CD14-positive monocyte (primary cell): Measurements from ENCODE around the gene DPH5. TPM values are rescaled to one million over a fixed set of nuclear protein-coding genes. Genes with fewer than 3 reads are reported as not detected.

Source experiments
- DNase-seq, 3 donors: peaks; one replicate each; pipeline ENCODE4 v3.0.0-alpha.2; 2011 to 2022
- H2AFZ ChIP-seq: 2 replicates; pipeline ENCODE4 v1.6.0; 2012; ENCODE audit warnings: mild to moderate bottlenecking, low read depth, low read length, inconsistent platforms; ENCODE audit not compliant: insufficient read depth, poor library complexity, severe bottlenecking
- H3K27ac ChIP-seq, 2 donors: 1 replicate in 1 of 2; 2 replicates in 1 of 2; pipeline ENCODE4 v1.5.1; 2012 to 2013; ENCODE audit warnings: low read length in 2 of 2, control low read depth in 1 of 2, inconsistent platforms in 1 of 2, low read depth in 1 of 2, mild to moderate bottlenecking in 1 of 2
- H3K27me3 ChIP-seq, 2 donors: one replicate each; pipeline versions ENCODE4 v1.6.0 to v1.6.1; 2011 to 2013; ENCODE audit warnings: low read length in 2 of 2; ENCODE audit not compliant: control insufficient read depth in 2 of 2, insufficient read depth in 2 of 2
- H3K36me3 ChIP-seq, 2 donors: replicated peaks in 1 of 2; 1 replicate in 1 of 2; 2 replicates in 1 of 2; pipeline versions ENCODE4 v1.5.1 to v1.6.1; 2012 to 2013; ENCODE audit warnings: low read length in 2 of 2, control low read depth in 1 of 2, inconsistent platforms in 1 of 2, mild to moderate bottlenecking in 1 of 2; ENCODE audit not compliant: insufficient read depth in 2 of 2, control insufficient read depth in 1 of 2
- H3K4me1 ChIP-seq, 2 donors: 1 replicate in 1 of 2; 2 replicates in 1 of 2; pipeline versions ENCODE4 v1.5.1 to v1.6.1; 2012 to 2013; ENCODE audit warnings: low read length in 2 of 2, control low read depth in 1 of 2, inconsistent platforms in 1 of 2, mild to moderate bottlenecking in 1 of 2, moderate library complexity in 1 of 2; ENCODE audit not compliant: insufficient read depth in 2 of 2, control insufficient read depth in 1 of 2
- H3K4me2 ChIP-seq: replicated peaks from 2 replicates; pipeline ENCODE3; 2012; ENCODE audit warnings: low read length, moderate library complexity, mild to moderate bottlenecking; ENCODE audit not compliant: poor library complexity, severe bottlenecking; ENCODE audit errors: extremely low read depth
- H3K4me3 ChIP-seq, 3 experiments: fragments of 200-600 bp in 1 of 3; sonication (generic) in 1 of 3; replicated peaks in 1 of 3; 1 replicate in 2 of 3; 2 replicates in 1 of 3; pipeline ENCODE4 v1.5.1; 2011 to 2013; ENCODE audit warnings: low read length in 3 of 3, mild to moderate bottlenecking in 3 of 3, control low read depth in 2 of 3, low read depth in 2 of 3, inconsistent platforms in 1 of 3, moderate library complexity in 1 of 3
- H3K79me2 ChIP-seq: 2 replicates; pipeline ENCODE4 v1.6.0; 2012; ENCODE audit warnings: mild to moderate bottlenecking, control low read depth, inconsistent platforms, low read length, moderate library complexity; ENCODE audit not compliant: insufficient read depth
- H3K9ac ChIP-seq: 2 replicates; pipeline ENCODE4 v1.6.0; 2017; ENCODE audit warnings: low read length, mild to moderate bottlenecking; ENCODE audit not compliant: insufficient read depth, poor library complexity, severe bottlenecking
- H3K9me3 ChIP-seq, 2 donors: replicated peaks in 1 of 2; 1 replicate in 1 of 2; 2 replicates in 1 of 2; pipeline versions ENCODE4 v1.5.1 to v1.6.1; 2012 to 2013; ENCODE audit warnings: low read length in 2 of 2, control low read depth in 1 of 2; ENCODE audit not compliant: control insufficient read depth in 1 of 2, insufficient read depth in 1 of 2
- H4K20me1 ChIP-seq: 2 replicates; pipeline ENCODE4 v1.6.0; 2012; ENCODE audit warnings: mild to moderate bottlenecking, low read length, control low read depth, moderate library complexity; ENCODE audit not compliant: insufficient read depth
- H3K27ac Mint-ChIP-seq, 7 donors: one replicate each; pipeline ENCODE4 v1.8.0; 2020; ENCODE audit warnings: mild to moderate bottlenecking in 7 of 7, mixed read lengths in 7 of 7, moderate library complexity in 6 of 7, inconsistent platforms in 2 of 7
- H3K27me3 Mint-ChIP-seq, 3 donors: one replicate each; pipeline ENCODE4 v1.8.0; 2021 to 2022; ENCODE audit warnings: low read depth in 3 of 3, mild to moderate bottlenecking in 3 of 3, mixed read lengths in 3 of 3, moderate library complexity in 3 of 3, inconsistent platforms in 1 of 3
- H3K36me3 Mint-ChIP-seq, 2 donors: one replicate each; pipeline ENCODE4 v1.8.0; 2020; ENCODE audit warnings: mixed read lengths in 2 of 2, inconsistent platforms in 1 of 2, mild to moderate bottlenecking in 1 of 2
- H3K4me1 Mint-ChIP-seq: one replicate; pipeline ENCODE4 v1.8.0; 2020; ENCODE audit warnings: mild to moderate bottlenecking, mixed read lengths
- H3K4me3 Mint-ChIP-seq, 2 donors: one replicate each; pipeline ENCODE4 v1.8.0; 2020; ENCODE audit warnings: mild to moderate bottlenecking in 2 of 2, mixed read lengths in 2 of 2, moderate library complexity in 1 of 2
- H3K9me3 Mint-ChIP-seq, 7 donors: one replicate each; pipeline ENCODE4 v1.8.0; 2020 to 2022; ENCODE audit warnings: mixed read lengths in 7 of 7, mild to moderate bottlenecking in 6 of 7, moderate library complexity in 6 of 7, inconsistent platforms in 2 of 7
- WGBS: methylation state at CpG from one replicate; pipeline ENCODE4 v1.1.5; 2013; ENCODE audit warnings: missing lambda C conversion rate; ENCODE audit not compliant: insufficient coverage; 5-methylcytosine and 5-hydroxymethylcytosine counted together
- intact Hi-C, 2 donors: fragments of 100-400 bp; cut with micrococcal nuclease; formaldehyde crosslinking; loops; one replicate each; pipeline versions ENCODE4 v1.15.0 to v1.15.1; 2023
- polyA plus RNA-seq, 3 donors: library from polyadenylated mRNA; depleted of rRNA in 1 of 3; unstranded in 2 of 3; stranded (reverse) in 1 of 3; fragments of 300-500 nt in 2 of 3; fragments of >200 nt in 1 of 3; fragmentation: Illumina TruSeq in 2 of 3; gene quantifications; 1 replicate in 2 of 3; 2 replicates in 1 of 3; pipeline ENCODE4 v1.2.3, GENCODE V29; 2012 to 2021
- TF ChIP-seq, protein P1 (sequence below): fragments of 200-600 bp; IDR thresholded peaks from one replicate; pipeline ENCODE4 v1.8.0; 2022; ENCODE audit warnings: antibody characterized with exemption, mild to moderate bottlenecking

The DPH5 gene
- polyA plus RNA-seq, 3 donors = 10.3 to 14.3 (median 12.0) TPM

DNA sequence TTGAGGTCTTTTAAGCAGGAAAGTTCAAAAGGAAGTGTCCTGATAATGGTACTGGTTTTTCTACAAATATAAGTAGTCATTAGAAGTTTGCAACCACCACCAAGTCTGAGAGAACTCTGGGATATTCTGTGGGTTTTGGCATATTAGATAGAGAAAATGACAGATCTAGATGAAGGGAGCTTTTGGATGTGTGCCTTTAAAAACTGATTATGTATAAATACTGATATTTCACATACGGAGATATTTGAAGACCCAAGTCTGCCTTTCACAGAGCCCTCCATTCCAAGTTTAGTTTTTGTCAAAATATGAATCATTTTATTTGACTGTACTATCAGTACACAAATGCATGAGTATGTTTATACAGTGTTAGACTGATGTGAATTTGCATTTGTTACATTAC lies 48.6 kb downstream of the DPH5 start:
- no peak overlapping the region for H3K27ac Mint-ChIP-seq
- Histone ChIP-seq H3K9ac (no peak overlapping the region), H3K36me3 (peaks cover 32 to 84% of the 10 kb centered on the region in 2 donors), H3K4me1 (no peaks in the 10 kb centered on the region), H4K20me1 (no peaks in the 10 kb centered on the region), H3K4me2 (no peak overlapping the region), H3K27ac (no peak overlapping the region), H3K4me3 (no peak overlapping the region), H2AFZ (no peak overlapping the region), H3K9me3 (no peaks in the 10 kb centered on the region), H3K79me2 (no peaks in the 10 kb centered on the region), H3K27me3 (no peaks in the 10 kb centered on the region)
- H3K36me3 Mint-ChIP-seq = peaks cover 51 to 55% of the 10 kb centered on the region in 2 donors
- intact Hi-C loops = no loop called here
- H3K4me3 Mint-ChIP-seq = no peak overlapping the region
- TF ChIP-seq, protein P1, sequence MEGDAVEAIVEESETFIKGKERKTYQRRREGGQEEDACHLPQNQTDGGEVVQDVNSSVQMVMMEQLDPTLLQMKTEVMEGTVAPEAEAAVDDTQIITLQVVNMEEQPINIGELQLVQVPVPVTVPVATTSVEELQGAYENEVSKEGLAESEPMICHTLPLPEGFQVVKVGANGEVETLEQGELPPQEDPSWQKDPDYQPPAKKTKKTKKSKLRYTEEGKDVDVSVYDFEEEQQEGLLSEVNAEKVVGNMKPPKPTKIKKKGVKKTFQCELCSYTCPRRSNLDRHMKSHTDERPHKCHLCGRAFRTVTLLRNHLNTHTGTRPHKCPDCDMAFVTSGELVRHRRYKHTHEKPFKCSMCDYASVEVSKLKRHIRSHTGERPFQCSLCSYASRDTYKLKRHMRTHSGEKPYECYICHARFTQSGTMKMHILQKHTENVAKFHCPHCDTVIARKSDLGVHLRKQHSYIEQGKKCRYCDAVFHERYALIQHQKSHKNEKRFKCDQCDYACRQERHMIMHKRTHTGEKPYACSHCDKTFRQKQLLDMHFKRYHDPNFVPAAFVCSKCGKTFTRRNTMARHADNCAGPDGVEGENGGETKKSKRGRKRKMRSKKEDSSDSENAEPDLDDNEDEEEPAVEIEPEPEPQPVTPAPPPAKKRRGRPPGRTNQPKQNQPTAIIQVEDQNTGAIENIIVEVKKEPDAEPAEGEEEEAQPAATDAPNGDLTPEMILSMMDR = no peak
- no CpG with 5 or more reads among the region's 1 CpG for WGBS
- DNase-seq = no peak
- H3K9me3 Mint-ChIP-seq = no peaks in the 10 kb centered on the region
- H3K4me1 Mint-ChIP-seq = no peaks in the 10 kb centered on the region
- H3K27me3 Mint-ChIP-seq = no peaks in the 10 kb centered on the region

- Histone ChIP-seq H3K36me3 (peaks cover 39 to 82% of the 10 kb centered on the region in 2 donors), H3K4me2 (no peak overlapping the region), H4K20me1 (no peaks in the 10 kb centered on the region), H3K9me3 (no peaks in the 10 kb centered on the region), H3K9ac (no peak overlapping the region), H2AFZ (no peak overlapping the region), H3K27me3 (no peaks in the 10 kb centered on the region), H3K4me3 (no peak overlapping the region), H3K79me2 (no peaks in the 10 kb centered on the region), H3K4me1 (no peaks in the 10 kb centered on the region), H3K27ac (no peak overlapping the region)
- Mint-ChIP-seq H3K27ac (no peak overlapping the region), H3K4me1 (no peaks in the 10 kb centered on the region), H3K4me3 (no peak overlapping the region), H3K27me3 (no peaks in the 10 kb centered on the region), H3K36me3 (peaks cover 46 to 52% of the 10 kb centered on the region in 2 donors), H3K9me3 (no peaks in the 10 kb centered on the region)
- intact Hi-C loops = no loop called here
- no peak for DNase-seq
- TF ChIP-seq, protein P1 = no peak
- WGBS = no CpG with 5 or more reads among the region's 1 CpG
Observed at GRCh38 chr1:100972185-100972584, 53.4 kb downstream of the DPH5 start.
